IMR-90 (cell line): ENCODE data around the gene MDM4. TPM values are rescaled to one million over a fixed set of nuclear protein-coding genes. Genes with fewer than 3 reads are reported as not detected.

Experiments
- ATAC-seq: fragments of 200-7000 bp; cut with Tn5 transposase; 2 replicates; pipeline ENCODE4 v1.9.1; 2020; ENCODE audit warnings: low read depth, mild to moderate bottlenecking, moderate library complexity
- BruUV-seq: library from RNA; stranded (reverse); fragments of 400-500 nt; replicated peaks from 2 replicates; lab custom pipeline; 2021; lab: Mats Ljungman, UMichigan
- CTCF ChIA-PET: fragments of 300-600 bp; formaldehyde crosslinking; extraction: SDS; loops from one replicate; lab custom pipeline; 2021; ENCODE audit warnings: antibody characterized with exemption; lab: Yijun Ruan, JAX
- POLR2A ChIA-PET: fragments of 300-600 bp; sonication (Branson Sonifier 250); formaldehyde crosslinking; loops from one replicate; lab custom pipeline; 2022; ENCODE audit warnings: antibody characterized with exemption; ENCODE audit not compliant: unreplicated experiment; lab: Charles Lee
- DNase-seq: peaks from one replicate; pipeline ENCODE4 v3.0.0; 2013
- H2AFZ ChIP-seq: replicated peaks from 2 replicates; pipeline ENCODE3; 2013; ENCODE audit warnings: low read length, mild to moderate bottlenecking; ENCODE audit not compliant: poor library complexity
- H2AK5ac ChIP-seq: 2 replicates; pipeline ENCODE4 v1.6.1; 2013; ENCODE audit warnings: low read depth, low read length, inconsistent platforms
- H2AK9ac ChIP-seq: replicated peaks from 2 replicates; pipeline ENCODE3; 2013; ENCODE audit warnings: mild to moderate bottlenecking, low read depth, low read length, moderate library complexity; ENCODE audit not compliant: poor library complexity
- H2BK120ac ChIP-seq: 2 replicates; pipeline ENCODE4 v1.6.1; 2013; ENCODE audit warnings: low read depth, low read length, inconsistent platforms
- H2BK15ac ChIP-seq: 3 replicates; pipeline ENCODE4 v1.6.1; 2013; ENCODE audit warnings: low read depth, low read length, inconsistent platforms
- H2BK20ac ChIP-seq: 2 replicates; pipeline ENCODE4 v1.6.1; 2013; ENCODE audit warnings: low read depth, mild to moderate bottlenecking, inconsistent platforms, low read length, moderate library complexity
- H2BK5ac ChIP-seq: 2 replicates; pipeline ENCODE4 v1.6.1; 2013; ENCODE audit warnings: mild to moderate bottlenecking, low read depth, low read length, inconsistent platforms; ENCODE audit not compliant: poor library complexity, severe bottlenecking
- H3K14ac ChIP-seq: replicated peaks from 2 replicates; pipeline ENCODE4 v1.6.1; 2013; ENCODE audit warnings: low read depth, low read length, inconsistent platforms
- H3K18ac ChIP-seq: 2 replicates; pipeline ENCODE4 v1.6.1; 2013; ENCODE audit warnings: low read depth, low read length, control low read depth
- H3K23ac ChIP-seq: 2 replicates; pipeline ENCODE4 v1.6.1; 2013; ENCODE audit warnings: low read depth, low read length, inconsistent platforms
- H3K27ac ChIP-seq: 2 replicates; pipeline ENCODE4 v1.5.1; 2013; ENCODE audit warnings: mild to moderate bottlenecking, control low read depth, low read length; ENCODE audit not compliant: insufficient read depth
- H3K27me3 ChIP-seq: 2 replicates; pipeline ENCODE4 v1.6.1; 2013; ENCODE audit warnings: low read length; ENCODE audit not compliant: control insufficient read depth, insufficient read depth
- H3K36me3 ChIP-seq: 2 replicates; pipeline ENCODE4 v1.6.1; 2013; ENCODE audit warnings: low read length, mixed read lengths; ENCODE audit not compliant: control insufficient read depth, insufficient read depth
- H3K4ac ChIP-seq: 2 replicates; pipeline ENCODE4 v1.6.1; 2013; ENCODE audit warnings: low read depth, low read length, inconsistent platforms
- H3K4me1 ChIP-seq: 2 replicates; pipeline ENCODE4 v1.6.1; 2013; ENCODE audit warnings: low read length, mixed read lengths; ENCODE audit not compliant: control insufficient read depth, insufficient read depth
- H3K4me2 ChIP-seq: 2 replicates; pipeline ENCODE4 v1.6.1; 2013; ENCODE audit warnings: low read depth, mild to moderate bottlenecking, control low read depth, low read length, moderate library complexity
- H3K4me3 ChIP-seq: 2 replicates; pipeline ENCODE4 v1.5.1; 2013; ENCODE audit warnings: low read depth, mild to moderate bottlenecking, control low read depth, low read length, moderate library complexity; ENCODE audit not compliant: insufficient read depth
- H3K56ac ChIP-seq: 2 replicates; pipeline ENCODE4 v1.6.1; 2013; ENCODE audit warnings: low read length, inconsistent platforms; ENCODE audit not compliant: insufficient read depth; ENCODE audit errors: extremely low read depth
- H3K79me1 ChIP-seq, 2 experiments: 2 replicates each; pipeline ENCODE4 v1.6.1; 2013; ENCODE audit warnings: low read length in 2 of 2, inconsistent platforms in 1 of 2, low read depth in 1 of 2
- H3K9ac ChIP-seq: 2 replicates; pipeline ENCODE4 v1.6.1; 2013; ENCODE audit warnings: low read depth, low read length, control low read depth
- H3K9me1 ChIP-seq: 2 replicates; pipeline ENCODE4 v1.6.1; 2013; ENCODE audit warnings: low read length, inconsistent platforms; ENCODE audit not compliant: insufficient read depth
- H3K9me3 ChIP-seq: 2 replicates; pipeline ENCODE4 v1.6.1; 2013; ENCODE audit warnings: low read length; ENCODE audit not compliant: control insufficient read depth, insufficient read depth
- H4K20me1 ChIP-seq: 2 replicates; pipeline ENCODE4 v1.6.1; 2013; ENCODE audit warnings: low read length, inconsistent platforms; ENCODE audit not compliant: insufficient read depth
- H4K5ac ChIP-seq: 2 replicates; pipeline ENCODE4 v1.6.1; 2013; ENCODE audit warnings: mild to moderate bottlenecking, low read depth, low read length, control low read depth
- H4K8ac ChIP-seq, 2 experiments: 2 replicates each; pipeline ENCODE4 v1.6.1; 2013; ENCODE audit warnings: low read depth in 2 of 2, low read length in 2 of 2, control low read depth in 1 of 2, inconsistent platforms in 1 of 2
- H4K91ac ChIP-seq: 2 replicates; pipeline ENCODE4 v1.6.1; 2013; ENCODE audit warnings: low read depth, low read length, inconsistent platforms; ENCODE audit not compliant: insufficient read depth
- BHLHE40 ChIP-seq: fragments of 150-350 bp; IDR thresholded peaks from 2 replicates; pipeline ENCODE4 v1.6.1; 2016; ENCODE audit warnings: mild to moderate bottlenecking, low read depth, low read length
- CEBPB ChIP-seq: IDR thresholded peaks from 2 replicates; pipeline ENCODE4 v1.6.1; 2012; ENCODE audit warnings: low read depth, low read length, improper control_type of control experiment
- CHD1 ChIP-seq: IDR thresholded peaks from 2 replicates; pipeline ENCODE4 v1.6.1; 2012; ENCODE audit warnings: low read depth, low read length, improper control_type of control experiment
- CTCF ChIP-seq: conservative IDR thresholded peaks from 2 replicates; pipeline ENCODE4 v1.5.1; 2012; ENCODE audit warnings: mild to moderate bottlenecking, low read depth, low read length, improper control_type of control experiment
- ELK1 ChIP-seq: fragments of 150-350 bp; IDR thresholded peaks from 2 replicates; pipeline ENCODE4 v1.6.1; 2016; ENCODE audit warnings: low read depth, mild to moderate bottlenecking, low read length, moderate library complexity, borderline replicate concordance
- MAFK ChIP-seq: IDR thresholded peaks from 2 replicates; pipeline ENCODE4 v1.6.1; 2012; ENCODE audit warnings: low read depth, low read length, improper control_type of control experiment
- MAZ ChIP-seq: IDR thresholded peaks from 2 replicates; pipeline ENCODE4 v1.6.1; 2012; ENCODE audit warnings: low read depth, mild to moderate bottlenecking, low read length, improper control_type of control experiment, moderate library complexity, borderline replicate concordance
- MXI1 ChIP-seq: IDR thresholded peaks from 2 replicates; pipeline ENCODE4 v1.6.1; 2012; ENCODE audit warnings: low read depth, mild to moderate bottlenecking, low read length, moderate library complexity, borderline replicate concordance
- NFE2L2 ChIP-seq: fragments of 150-350 bp; IDR thresholded peaks from 2 replicates; pipeline ENCODE4 v1.6.1; 2016; ENCODE audit warnings: low read depth, mild to moderate bottlenecking, low read length
- RAD21 ChIP-seq: IDR thresholded peaks from 2 replicates; pipeline ENCODE4 v1.6.1; 2012; ENCODE audit warnings: low read length, improper control_type of control experiment
- RCOR1 ChIP-seq: IDR thresholded peaks from 2 replicates; pipeline ENCODE4 v1.6.1; 2012; ENCODE audit warnings: mild to moderate bottlenecking, low read length, improper control_type of control experiment; ENCODE audit not compliant: insufficient replicate concordance
- WGBS, 2 experiments: methylation state at CpG; one replicate each; pipeline versions ENCODE4 v1.1.5 to v1.1.7; 2013; ENCODE audit warnings: missing lambda C conversion rate in 2 of 2; ENCODE audit not compliant: insufficient read length in 1 of 2; ENCODE audit errors: extremely low coverage in 2 of 2; 5-methylcytosine and 5-hydroxymethylcytosine counted together
- dilution Hi-C: fragments of 300-500 bp; cut with HindIII; formaldehyde crosslinking; loops from one replicate; pipeline ENCODE4 v1.14.3; 2018; ENCODE audit warnings: low sequenced_read_pairs; ENCODE audit not compliant: unreplicated experiment
- in situ Hi-C: fragments of 300-500 bp; cut with MboI; formaldehyde crosslinking; loops from 3 replicates; pipeline ENCODE4 v1.14.3; 2019; ENCODE audit warnings: low sequenced_read_pairs, inconsistent platforms, mixed read lengths
- intact Hi-C: fragments of 100-400 bp; cut with micrococcal nuclease; formaldehyde crosslinking; loops from 2 replicates; pipeline ENCODE4 v1.10.0; 2022
- polyA plus RNA-seq, 3 experiments: library from polyadenylated mRNA; depleted of rRNA; stranded (reverse); fragments of >200 nt; gene quantifications; 2 replicates each; pipeline ENCODE4 v1.2.3, GENCODE V29; 2012; ENCODE audit warnings: low replicate concordance in 1 of 3
- total RNA-seq: library from RNA; depleted of rRNA; stranded (reverse); fragments of >200 nt; gene quantifications from 2 replicates; pipeline ENCODE4 v1.2.3, GENCODE V29; 2012

Gene MDM4
- total and polyA plus RNA-seq, 2 of the 4 experiments (the other 2 are of a cell fraction), result 7.4 to 20.1 TPM

GRCh38 chr1:204568576-204569315 is 52.5 kb downstream of the MDM4 start:
- H2AK5ac ChIP-seq, result no peak overlapping the region

More at GRCh38 chr1:204568576-204569315, 52.5 kb downstream of the MDM4 start:
- ChIA-PET CTCF (interaction anchor here (0.6 to 3.0 kb wide), 2 partner anchors 238 to 240 kb away, joined by 3 to 17 read pairs; no protein-coding TSS in a partner anchor), POLR2A (no interaction called here)
- no peaks in the 10 kb centered on the region for H3K9me3 ChIP-seq
- no peak overlapping the region for H2BK120ac ChIP-seq
- 64% methylated on average over 5 of the region's 9 CpGs; no CpG with 5 or more reads in 1 of the 2 experiments for WGBS, 2 experiments
- H2BK5ac ChIP-seq, result no peak overlapping the region
- H3K36me3 ChIP-seq, result no peaks in the 10 kb centered on the region
- H3K4me3 ChIP-seq, result no peak overlapping the region
- no peak overlapping the region for H3K9ac ChIP-seq
- H4K8ac ChIP-seq, result no peak overlapping the region
- H3K23ac ChIP-seq, result no peak overlapping the region; the same call in 1 of the 2 replicates
- H3K9me1 ChIP-seq, result peaks cover 2% of the 10 kb centered on the region; the same call in 1 of the 2 replicates
- H4K20me1 ChIP-seq, result no peaks in the 10 kb centered on the region
- H2AFZ ChIP-seq, result no peak overlapping the region
- H2BK15ac ChIP-seq, result no peak overlapping the region
- H2AK9ac ChIP-seq, result no peak overlapping the region
- no peak overlapping the region for H3K14ac ChIP-seq
- H3K27me3 ChIP-seq, result no peaks in the 10 kb centered on the region; the same call in 1 of the 2 replicates
- TF ChIP-seq NFE2L2 (no peak), CHD1 (no peak), CEBPB (no peak), BHLHE40 (no peak), RCOR1 (no peak), ELK1 (no peak), RAD21 (no peak), MAZ (no peak), CTCF (no peak), MAFK (no peak), MXI1 (no peak)
- H3K4ac ChIP-seq, result no peak overlapping the region
- no TSS peak for BruUV-seq
- H2BK20ac ChIP-seq, result no peak overlapping the region
- no peaks in the 10 kb centered on the region for H3K4me1 ChIP-seq
- H3K56ac ChIP-seq, result no peak overlapping the region
- in situ Hi-C loops, result loop anchor here (5.0 kb wide), 1 partner anchor 239 kb away; no protein-coding TSS in a partner anchor
- DNase-seq, result no peak
- H4K5ac ChIP-seq, result no peak overlapping the region
- dilution Hi-C loops, result no loop called here
- no peak for ATAC-seq
- H3K27ac ChIP-seq, result no peak overlapping the region
- intact Hi-C loops, result loop anchor here (5.0 kb wide), 1 partner anchor 179 kb away; no protein-coding TSS in a partner anchor
- no peaks in the 10 kb centered on the region for H3K79me1 ChIP-seq
- no peak overlapping the region for H4K91ac ChIP-seq
- no peak overlapping the region for H3K18ac ChIP-seq
- H3K4me2 ChIP-seq, result no peak overlapping the region
